Keratinocyte (primary cell): ENCODE data around the gene CACNA2D4. TPM values are rescaled to one million over a fixed set of nuclear protein-coding genes. Genes with fewer than 3 reads are reported as not detected.

ENCODE experiments used
- DNase-seq: peaks from one replicate; pipeline ENCODE4 v3.0.0-alpha.2; 2011; ENCODE audit warnings: low read depth, missing footprints, low spot score
- FAIRE-seq: peaks from 2 replicates; lab custom pipeline; 2011; peaks lifted over from hg19 to GRCh38; lab: Jason Lieb, UNC
- H2AFZ ChIP-seq: 2 replicates; pipeline ENCODE4 v1.6.0; 2012; ENCODE audit warnings: low read length, control low read depth, inconsistent platforms; ENCODE audit not compliant: control insufficient read depth
- H3K27ac ChIP-seq: 2 replicates; pipeline ENCODE4 v1.5.1; 2011; ENCODE audit warnings: low read length; ENCODE audit not compliant: control insufficient read depth, insufficient read depth
- H3K27me3 ChIP-seq: 3 replicates; pipeline ENCODE4 v1.6.0; 2011; ENCODE audit warnings: low read length; ENCODE audit not compliant: control insufficient read depth, insufficient read depth; ENCODE audit errors: extremely low read depth
- H3K36me3 ChIP-seq, 2 experiments: 2 replicates in 1 of 2; 3 replicates in 1 of 2; pipeline ENCODE4 v1.5.1; 2011; ENCODE audit warnings: low read length in 2 of 2, mild to moderate bottlenecking in 1 of 2; ENCODE audit not compliant: control insufficient read depth in 2 of 2, insufficient read depth in 2 of 2; ENCODE audit errors: extremely low read depth in 1 of 2
- H3K4me1 ChIP-seq: 3 replicates; pipeline ENCODE4 v1.5.1; 2011; ENCODE audit warnings: low read length; ENCODE audit not compliant: control insufficient read depth, insufficient read depth; ENCODE audit errors: extremely low read depth
- H3K4me2 ChIP-seq: 3 replicates; pipeline ENCODE4 v1.6.0; 2011; ENCODE audit warnings: low read depth, low read length; ENCODE audit not compliant: control insufficient read depth, insufficient read depth; ENCODE audit errors: extremely low read depth
- H3K4me3 ChIP-seq, 3 experiments: fragments of 200-600 bp in 1 of 3; sonication (generic) in 1 of 3; 2 replicates in 2 of 3; 3 replicates in 1 of 3; pipeline ENCODE4 v1.5.1; 2011 to 2016; ENCODE audit warnings: low read length in 3 of 3, mild to moderate bottlenecking in 3 of 3, control low read depth in 2 of 3, inconsistent platforms in 1 of 3, low read depth in 1 of 3, mixed read lengths in 1 of 3, mixed run types in 1 of 3, moderate library complexity in 1 of 3; ENCODE audit not compliant: control insufficient read depth in 2 of 3, insufficient read depth in 2 of 3; ENCODE audit errors: extremely low read depth in 1 of 3
- H3K79me2 ChIP-seq: 2 replicates; pipeline ENCODE4 v1.6.0; 2012; ENCODE audit warnings: low read length; ENCODE audit not compliant: control insufficient read depth, insufficient read depth
- H3K9ac ChIP-seq: 3 replicates; pipeline ENCODE4 v1.6.0; 2011; ENCODE audit warnings: low read length; ENCODE audit not compliant: control insufficient read depth, insufficient read depth; ENCODE audit errors: extremely low read depth
- H3K9me1 ChIP-seq: 3 replicates; pipeline ENCODE4 v1.6.0; 2011; ENCODE audit warnings: low read length; ENCODE audit not compliant: control insufficient read depth, insufficient read depth; ENCODE audit errors: extremely low read depth
- H3K9me3 ChIP-seq: 2 replicates; pipeline ENCODE4 v1.5.1; 2012; ENCODE audit warnings: low read depth, low read length; ENCODE audit not compliant: control insufficient read depth
- H4K20me1 ChIP-seq: 3 replicates; pipeline ENCODE4 v1.6.0; 2011; ENCODE audit warnings: low read length; ENCODE audit not compliant: control insufficient read depth, insufficient read depth; ENCODE audit errors: extremely low read depth
- EZH2 ChIP-seq: IDR thresholded peaks from one replicate; pipeline ENCODE4 v1.6.1; 2012; ENCODE audit warnings: inconsistent platforms, mild to moderate bottlenecking, low read length, moderate library complexity
- dilution Hi-C: fragments of 300-500 bp; cut with MboI; formaldehyde crosslinking; loops from one replicate; pipeline ENCODE4 v1.7.0; 2020; ENCODE audit warnings: low sequenced_read_pairs; ENCODE audit not compliant: extremely low pct_ligation_motif_present
- polyA plus RNA-seq, 5 experiments: library from polyadenylated mRNA; depleted of rRNA in 3 of 5; stranded (reverse) in 3 of 5; stranded (forward) in 1 of 5; unstranded in 1 of 5; fragments of >200 nt; gene quantifications; 1 replicate in 1 of 5; 2 replicates in 3 of 5; 3 replicates in 1 of 5; pipeline versions ENCODE4 v1.2.1 to v1.2.3, GENCODE V29; 2011 to 2012; ENCODE audit warnings: missing spikeins in 2 of 5, low read depth in 1 of 5, low replicate concordance in 1 of 5
- TF ChIP-seq, protein P1 (sequence below), 3 experiments: IDR thresholded peaks in 1 of 3; conservative IDR thresholded peaks in 1 of 3; optimal IDR thresholded peaks in 1 of 3; 2 replicates in 2 of 3; 3 replicates in 1 of 3; pipeline versions ENCODE3 to v1.5.1; 2011; ENCODE audit warnings: low read length in 3 of 3, mild to moderate bottlenecking in 3 of 3, moderate library complexity in 2 of 3, control low read depth in 1 of 3, inconsistent platforms in 1 of 3; ENCODE audit not compliant: insufficient read depth in 2 of 3; ENCODE audit errors: extremely low read depth in 1 of 3

Gene CACNA2D4
- polyA plus RNA-seq, 1 donor (not counting 4 experiments of a cell fraction or from before 2014, with no cell fraction given): 0.09 TPM

DNA sequence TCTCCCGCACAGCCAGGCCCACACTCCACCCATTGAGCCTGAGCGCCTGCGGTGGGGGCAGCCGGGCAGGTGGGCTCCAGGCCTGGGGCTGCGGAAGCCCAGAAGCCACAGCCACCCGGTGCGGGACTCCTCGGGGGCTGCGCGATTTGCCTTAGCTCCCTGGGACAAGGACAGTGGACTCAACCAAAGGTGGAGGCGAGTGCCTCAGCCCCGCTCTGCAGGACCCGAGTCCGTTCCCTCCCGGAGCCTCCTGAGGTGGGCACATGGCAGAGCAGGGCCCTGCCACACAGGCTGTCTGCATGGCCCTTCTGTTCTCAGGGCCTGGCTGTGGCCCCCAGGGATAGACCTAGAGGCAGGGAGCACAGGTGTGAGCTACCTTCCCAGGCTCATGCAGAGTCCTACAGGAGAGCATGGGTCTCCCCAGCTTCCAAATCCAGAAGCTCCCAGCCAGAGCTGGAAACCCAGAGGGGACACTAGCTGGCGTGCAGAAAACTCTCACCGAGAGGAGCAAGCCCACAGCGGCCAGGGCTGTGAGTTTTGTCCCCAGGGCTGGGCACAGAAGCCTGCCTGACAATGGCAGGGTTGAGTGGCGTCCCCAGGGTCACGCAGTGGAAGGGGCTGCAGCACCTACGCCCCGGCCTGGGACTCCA, 120.3 kb downstream of the CACNA2D4 start:
- no peak overlapping the region for H3K27ac ChIP-seq
- peaks cover 8% of the 10 kb centered on the region for H3K4me1 ChIP-seq
- FAIRE-seq (no peak), DNase-seq (no peak)
- H3K36me3 ChIP-seq: no peaks in the 10 kb centered on the region
- no peak overlapping the region for H3K9ac ChIP-seq
- no peaks in the 10 kb centered on the region for H4K20me1 ChIP-seq
- no peaks in the 10 kb centered on the region for H3K9me3 ChIP-seq
- H3K4me3 ChIP-seq: no peak overlapping the region
- no peak overlapping the region for H3K4me2 ChIP-seq
- no peaks in the 10 kb centered on the region for H3K9me1 ChIP-seq
- H3K79me2 ChIP-seq: no peaks in the 10 kb centered on the region
- no peak overlapping the region for H2AFZ ChIP-seq
- no peaks in the 10 kb centered on the region for H3K27me3 ChIP-seq
- TF ChIP-seq, protein P1, sequence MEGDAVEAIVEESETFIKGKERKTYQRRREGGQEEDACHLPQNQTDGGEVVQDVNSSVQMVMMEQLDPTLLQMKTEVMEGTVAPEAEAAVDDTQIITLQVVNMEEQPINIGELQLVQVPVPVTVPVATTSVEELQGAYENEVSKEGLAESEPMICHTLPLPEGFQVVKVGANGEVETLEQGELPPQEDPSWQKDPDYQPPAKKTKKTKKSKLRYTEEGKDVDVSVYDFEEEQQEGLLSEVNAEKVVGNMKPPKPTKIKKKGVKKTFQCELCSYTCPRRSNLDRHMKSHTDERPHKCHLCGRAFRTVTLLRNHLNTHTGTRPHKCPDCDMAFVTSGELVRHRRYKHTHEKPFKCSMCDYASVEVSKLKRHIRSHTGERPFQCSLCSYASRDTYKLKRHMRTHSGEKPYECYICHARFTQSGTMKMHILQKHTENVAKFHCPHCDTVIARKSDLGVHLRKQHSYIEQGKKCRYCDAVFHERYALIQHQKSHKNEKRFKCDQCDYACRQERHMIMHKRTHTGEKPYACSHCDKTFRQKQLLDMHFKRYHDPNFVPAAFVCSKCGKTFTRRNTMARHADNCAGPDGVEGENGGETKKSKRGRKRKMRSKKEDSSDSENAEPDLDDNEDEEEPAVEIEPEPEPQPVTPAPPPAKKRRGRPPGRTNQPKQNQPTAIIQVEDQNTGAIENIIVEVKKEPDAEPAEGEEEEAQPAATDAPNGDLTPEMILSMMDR (optimal IDR thresholded peaks at IDR 0.05 in 1 of 3, IDR thresholded peaks at IDR 0.05 in 1 of 3, conservative IDR thresholded peaks at IDR 0.05 in 1 of 3; ENCODE audit: extremely low read depth in 1 of 3, insufficient read depth in 2 of 3, low read length in 3 of 3): no peak
- no peak for TF ChIP-seq EZH2
- dilution Hi-C loops: no loop called here

DNA sequence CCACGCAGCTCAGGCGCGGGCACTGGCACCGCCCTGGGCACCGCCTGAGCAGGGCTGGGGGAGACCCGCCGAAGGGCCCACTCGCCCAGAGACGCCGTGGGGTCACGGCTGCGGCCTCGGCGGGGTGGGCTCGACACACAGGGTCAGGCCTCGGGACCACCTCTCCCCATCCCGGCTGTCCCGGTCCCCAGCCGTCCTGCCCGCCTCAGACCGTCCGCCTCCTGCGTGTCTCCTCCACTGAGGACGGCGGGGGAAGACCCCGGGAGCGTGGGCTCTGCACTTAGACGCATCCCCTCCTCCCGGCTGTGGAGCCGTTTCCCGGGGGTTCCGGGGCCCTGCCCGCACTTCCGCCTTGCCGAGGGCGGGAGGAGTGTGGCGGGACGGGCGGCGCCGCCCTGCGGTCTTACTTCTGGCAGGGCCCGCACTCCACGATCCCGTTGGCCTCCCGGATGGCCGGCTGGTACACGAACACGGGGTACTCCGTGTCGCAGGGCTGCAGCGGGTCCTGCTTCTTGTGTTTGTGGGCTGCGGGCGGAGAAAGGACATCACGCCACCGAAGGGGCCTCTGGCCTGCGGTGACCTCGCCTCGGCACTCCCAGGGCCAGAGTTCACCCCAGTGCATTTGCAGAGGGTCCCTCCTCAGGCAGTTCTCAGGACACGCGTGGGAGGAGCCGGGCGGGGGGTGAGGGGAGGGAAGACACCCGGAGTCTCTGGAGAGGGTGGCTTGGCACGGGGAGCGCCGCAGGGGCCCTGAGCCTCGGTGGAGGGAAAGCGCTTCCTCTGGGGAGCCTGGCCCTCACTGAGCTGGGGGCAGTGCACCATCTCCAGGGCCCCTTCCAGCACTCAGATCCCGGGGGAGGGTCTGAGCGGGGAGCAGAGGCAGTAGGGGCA, 121.2 kb downstream of the CACNA2D4 start:
- H3K27me3 ChIP-seq: no peaks in the 10 kb centered on the region
- no peaks in the 10 kb centered on the region for H3K9me3 ChIP-seq
- no peak overlapping the region for H3K27ac ChIP-seq
- H2AFZ ChIP-seq: peak overlapping the region; percentile 89
- H3K79me2 ChIP-seq: no peaks in the 10 kb centered on the region
- dilution Hi-C loops: no loop called here
- H3K36me3 ChIP-seq: no peaks in the 10 kb centered on the region
- H3K4me1 ChIP-seq: peaks cover 8% of the 10 kb centered on the region
- no peaks in the 10 kb centered on the region for H3K9me1 ChIP-seq
- peak overlapping the region; percentile 39 to 77 (median 62) for H3K4me3 ChIP-seq
- DNase-seq (no peak), FAIRE-seq (no peak)
- peak overlapping the region; percentile 90 for H3K4me2 ChIP-seq
- TF ChIP-seq EZH2: no peak
- TF ChIP-seq, protein P1 (optimal IDR thresholded peaks at IDR 0.05 in 1 of 3, IDR thresholded peaks at IDR 0.05 in 1 of 3, conservative IDR thresholded peaks at IDR 0.05 in 1 of 3; ENCODE audit: extremely low read depth in 1 of 3, insufficient read depth in 2 of 3, low read length in 3 of 3): peak in 1 of 3 experiments; percentile 26
- peak overlapping the region; percentile 62 for H3K9ac ChIP-seq
- H4K20me1 ChIP-seq: no peaks in the 10 kb centered on the region
